Hepatocyte (in vitro differentiated cells): ENCODE results near the gene PDE4D. TPM values are rescaled to one million over a fixed set of nuclear protein-coding genes. Genes with fewer than 3 reads are reported as not detected.
"Not testable (repeated sequence)": the region's sequence is repeated elsewhere in the genome, so short reads cannot be mapped to it uniquely, and the experiment has no call there.

Experiments
- DNase-seq: peaks from one replicate; pipeline ENCODE4 v3.0.0-alpha.2; 2016; ENCODE audit warnings: low spot score
- H2AFZ ChIP-seq: fragments of 200-600 bp; sonication (generic); 2 replicates; pipeline ENCODE4 v1.6.0; 2016; ENCODE audit warnings: antibody characterized with exemption, mild to moderate bottlenecking
- H3K27ac ChIP-seq: fragments of 200-600 bp; sonication (generic); 2 replicates; pipeline ENCODE4 v1.5.1; 2016; ENCODE audit warnings: mild to moderate bottlenecking
- H3K27me3 ChIP-seq: fragments of 200-600 bp; sonication (generic); 2 replicates; pipeline ENCODE4 v1.6.1; 2016
- H3K36me3 ChIP-seq: fragments of 200-600 bp; sonication (generic); replicated peaks from 2 replicates; pipeline ENCODE4 v1.5.1; 2016; ENCODE audit warnings: low read depth; ENCODE audit not compliant: insufficient read depth
- H3K4me1 ChIP-seq: fragments of 200-600 bp; sonication (generic); 2 replicates; pipeline ENCODE4 v1.5.1; 2016; ENCODE audit warnings: mild to moderate bottlenecking, moderate library complexity; ENCODE audit not compliant: insufficient read depth
- H3K4me2 ChIP-seq: fragments of 200-600 bp; sonication (generic); 2 replicates; pipeline ENCODE4 v1.6.0; 2016
- H3K4me3 ChIP-seq: fragments of 200-600 bp; sonication (generic); 2 replicates; pipeline ENCODE4 v1.5.1; 2016; ENCODE audit warnings: mild to moderate bottlenecking
- H3K79me2 ChIP-seq: fragments of 200-600 bp; sonication (generic); 2 replicates; pipeline ENCODE4 v1.6.0; 2017; ENCODE audit warnings: mild to moderate bottlenecking
- H3K9me2 ChIP-seq: fragments of 200-600 bp; sonication (generic); replicated peaks from 2 replicates; pipeline ENCODE4 v1.6.0; 2017; ENCODE audit warnings: mild to moderate bottlenecking; ENCODE audit not compliant: insufficient read depth
- H3K9me3 ChIP-seq: fragments of 200-600 bp; sonication (generic); 2 replicates; pipeline ENCODE4 v1.5.1; 2016; ENCODE audit warnings: low read depth, mild to moderate bottlenecking
- H4K20me1 ChIP-seq: fragments of 200-600 bp; sonication (generic); 2 replicates; pipeline ENCODE4 v1.6.0; 2016; ENCODE audit warnings: mild to moderate bottlenecking; ENCODE audit not compliant: insufficient read depth, poor library complexity, severe bottlenecking
- EZH2 ChIP-seq: fragments of 200-600 bp; sonication (generic); IDR thresholded peaks from 2 replicates; pipeline ENCODE4 v1.6.1; 2016; ENCODE audit warnings: antibody characterized with exemption, mild to moderate bottlenecking, borderline replicate concordance
- EZH2phosphoT487 ChIP-seq: fragments of 200-600 bp; sonication (generic); IDR thresholded peaks from one replicate; pipeline ENCODE4 v1.6.1; 2018; ENCODE audit warnings: antibody characterized with exemption, mild to moderate bottlenecking, low read depth, moderate library complexity; ENCODE audit not compliant: unreplicated experiment, severe bottlenecking
- WGBS: methylation state at CpG from one replicate; pipeline ENCODE4 v1.1.6; 2016; ENCODE audit warnings: low lambda C conversion rate; ENCODE audit errors: missing lambda C conversion rate; 5-methylcytosine and 5-hydroxymethylcytosine counted together
- polyA plus RNA-seq: library from polyadenylated mRNA; unstranded; fragments of >200 nt; fragmentation: Nextera tagmentation; extraction: Ambion mirVana; gene quantifications from 2 replicates; pipeline ENCODE4 v1.2.1, GENCODE V29; 2016
- total RNA-seq: library from RNA; depleted of rRNA; stranded (reverse); fragments of >200 nt; gene quantifications from 2 replicates; pipeline ENCODE4 v1.2.3, GENCODE V29; 2014
- TF ChIP-seq, protein P1 (sequence below): fragments of 200-600 bp; sonication (generic); IDR thresholded peaks from 2 replicates; pipeline ENCODE4 v1.5.1; 2016; ENCODE audit warnings: antibody characterized with exemption, mild to moderate bottlenecking; ENCODE audit not compliant: poor library complexity

The PDE4D gene
- total and polyA plus RNA-seq, 2 experiments from 2014 or later: 14.5 to 45.2 TPM

DNA sequence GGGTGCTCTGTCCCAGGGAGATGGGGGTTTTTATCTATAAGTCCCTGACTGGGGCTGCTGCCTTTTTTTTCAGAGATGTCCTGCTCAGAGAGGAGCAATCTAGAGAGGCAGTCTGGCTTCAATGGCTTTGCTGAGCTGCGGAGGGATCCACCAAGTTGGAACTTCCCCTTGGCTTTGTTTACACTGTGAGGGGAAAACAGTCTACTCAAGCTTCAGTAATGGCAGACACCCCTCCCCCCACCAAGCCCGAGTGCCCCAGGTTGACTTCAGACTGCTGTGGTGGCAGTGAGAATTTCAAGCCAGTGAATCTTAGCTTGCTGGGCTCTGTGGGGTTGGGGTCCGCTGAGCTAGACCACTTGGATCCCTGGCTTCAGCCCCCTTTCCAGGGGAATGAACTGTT is 934.8 kb downstream of the PDE4D start:
- Histone ChIP-seq H3K4me1 (no peaks in the 10 kb centered on the region), H4K20me1 (no peaks in the 10 kb centered on the region), H3K9me2 (no peaks in the 10 kb centered on the region), H3K27ac (no peak overlapping the region), H3K9me3 (no peaks in the 10 kb centered on the region), H3K27me3 (peaks cover 3% of the 10 kb centered on the region), H3K4me2 (no peak overlapping the region), H3K36me3 (no peaks in the 10 kb centered on the region), H3K4me3 (no peak overlapping the region), H2AFZ (no peak overlapping the region), H3K79me2 (no peaks in the 10 kb centered on the region)
- 49% methylated on average over 3 of the region's 3 CpGs for WGBS
- no peak for DNase-seq
- TF ChIP-seq EZH2phosphoT487: no peak
- no peak for TF ChIP-seq EZH2

DNA sequence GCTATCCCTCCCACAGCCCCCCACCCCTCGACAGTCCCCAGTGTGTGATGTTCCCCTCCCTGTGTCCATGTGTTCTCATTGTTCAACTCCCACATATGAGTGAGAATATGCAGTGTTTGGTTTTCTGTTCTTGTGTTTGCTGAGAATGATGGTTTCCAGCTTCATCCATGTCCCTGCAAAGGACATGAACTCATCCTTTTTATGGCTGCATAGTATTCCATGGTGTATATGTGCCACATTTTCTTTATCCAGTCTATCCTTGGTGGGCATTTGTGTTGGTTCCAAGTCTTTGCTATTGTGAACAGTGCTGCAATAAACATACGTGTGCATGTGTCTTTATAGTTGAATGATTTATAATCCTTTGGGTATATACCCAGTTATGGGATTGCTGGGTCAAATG is 940.3 kb downstream of the PDE4D start:
- WGBS: 90% methylated on average over 2 of the region's 2 CpGs
- not testable (repeated sequence) for H3K27ac ChIP-seq, H2AFZ ChIP-seq, H3K4me3 ChIP-seq, H3K4me1 ChIP-seq, H3K36me3 ChIP-seq, H4K20me1 ChIP-seq, H3K27me3 ChIP-seq, H3K9me2 ChIP-seq, H3K4me2 ChIP-seq, DNase-seq, H3K9me3 ChIP-seq, H3K79me2 ChIP-seq

- H2AFZ ChIP-seq: no peak overlapping the region
- TF ChIP-seq EZH2 (no peak), EZH2phosphoT487 (no peak)
- TF ChIP-seq, protein P1, sequence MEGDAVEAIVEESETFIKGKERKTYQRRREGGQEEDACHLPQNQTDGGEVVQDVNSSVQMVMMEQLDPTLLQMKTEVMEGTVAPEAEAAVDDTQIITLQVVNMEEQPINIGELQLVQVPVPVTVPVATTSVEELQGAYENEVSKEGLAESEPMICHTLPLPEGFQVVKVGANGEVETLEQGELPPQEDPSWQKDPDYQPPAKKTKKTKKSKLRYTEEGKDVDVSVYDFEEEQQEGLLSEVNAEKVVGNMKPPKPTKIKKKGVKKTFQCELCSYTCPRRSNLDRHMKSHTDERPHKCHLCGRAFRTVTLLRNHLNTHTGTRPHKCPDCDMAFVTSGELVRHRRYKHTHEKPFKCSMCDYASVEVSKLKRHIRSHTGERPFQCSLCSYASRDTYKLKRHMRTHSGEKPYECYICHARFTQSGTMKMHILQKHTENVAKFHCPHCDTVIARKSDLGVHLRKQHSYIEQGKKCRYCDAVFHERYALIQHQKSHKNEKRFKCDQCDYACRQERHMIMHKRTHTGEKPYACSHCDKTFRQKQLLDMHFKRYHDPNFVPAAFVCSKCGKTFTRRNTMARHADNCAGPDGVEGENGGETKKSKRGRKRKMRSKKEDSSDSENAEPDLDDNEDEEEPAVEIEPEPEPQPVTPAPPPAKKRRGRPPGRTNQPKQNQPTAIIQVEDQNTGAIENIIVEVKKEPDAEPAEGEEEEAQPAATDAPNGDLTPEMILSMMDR: no peak
- no peaks in the 10 kb centered on the region for H3K9me3 ChIP-seq
- H3K36me3 ChIP-seq: no peaks in the 10 kb centered on the region
- no peaks in the 10 kb centered on the region for H3K9me2 ChIP-seq
- no peaks in the 10 kb centered on the region for H4K20me1 ChIP-seq
- no peaks in the 10 kb centered on the region for H3K27me3 ChIP-seq
- H3K4me3 ChIP-seq: no peak overlapping the region
- no peaks in the 10 kb centered on the region for H3K79me2 ChIP-seq
- no peaks in the 10 kb centered on the region for H3K4me1 ChIP-seq
- H3K27ac ChIP-seq: no peak overlapping the region
- no peak for DNase-seq
- 50% methylated on average over 2 of the region's 2 CpGs for WGBS
- no peak overlapping the region for H3K4me2 ChIP-seq
Observed at GRCh38 chr5:58950224-58950623, 943.3 kb downstream of the PDE4D start.

DNA sequence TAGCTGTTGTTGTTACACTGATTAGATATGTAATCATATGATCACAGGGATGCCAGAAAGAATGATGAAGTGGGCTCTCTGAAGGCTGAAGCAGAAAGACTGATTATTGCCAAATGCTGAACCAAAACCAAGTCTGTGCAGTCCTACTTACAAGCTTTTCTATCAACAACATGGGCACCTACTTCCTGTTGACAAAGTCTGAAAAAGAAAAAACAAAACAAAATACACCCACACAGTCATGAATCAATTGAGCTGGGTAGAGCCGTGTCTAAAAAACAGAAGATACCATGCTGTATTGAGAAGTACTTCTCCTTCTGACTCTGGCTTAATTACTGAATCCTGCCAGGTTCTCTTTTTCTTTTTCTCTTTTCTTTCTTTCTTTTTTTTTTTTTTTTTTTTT is 947.3 kb downstream of the PDE4D start:
- Histone ChIP-seq H2AFZ (no peak overlapping the region), H3K36me3 (no peaks in the 10 kb centered on the region), H3K9me3 (no peaks in the 10 kb centered on the region), H3K27ac (no peak overlapping the region), H3K4me2 (no peak overlapping the region), H3K79me2 (no peaks in the 10 kb centered on the region), H3K27me3 (no peaks in the 10 kb centered on the region), H4K20me1 (no peaks in the 10 kb centered on the region), H3K9me2 (no peaks in the 10 kb centered on the region), H3K4me1 (no peaks in the 10 kb centered on the region), H3K4me3 (no peak overlapping the region)
- DNase-seq: no peak
- TF ChIP-seq, protein P1: no peak
- TF ChIP-seq EZH2phosphoT487 (no peak), EZH2 (no peak)
- WGBS: 0% methylated on average over 1 of the region's 1 CpG
